HepG2 (cell line): ENCODE results near the gene CHP1. TPM values are rescaled to one million over a fixed set of nuclear protein-coding genes. Genes with fewer than 3 reads are reported as not detected.

ENCODE experiments used
- FIP1L1 ChIP-seq: fragments of 200-400 bp; formaldehyde crosslinking; IDR thresholded peaks from 2 replicates; pipeline ENCODE4 v1.6.1; 2018; ENCODE audit warnings: low read depth, mild to moderate bottlenecking, low read length, moderate library complexity, borderline replicate concordance; ENCODE audit not compliant: insufficient read depth
- GFI1 ChIP-seq: sonication (generic); formaldehyde crosslinking; IDR thresholded peaks from 2 replicates; pipeline ENCODE4 v1.5.0; 2020; ENCODE audit warnings: missing genetic modification reagents, mild to moderate bottlenecking, borderline replicate concordance
- SIN3B ChIP-seq: fragments of 150-350 bp; IDR thresholded peaks from 2 replicates; pipeline ENCODE4 v1.6.1; 2014; ENCODE audit warnings: low read length
- ZBTB8A ChIP-seq: sonication (generic); formaldehyde crosslinking; IDR thresholded peaks from 2 replicates; pipeline ENCODE4 v1.4.0; 2020; ENCODE audit warnings: mild to moderate bottlenecking, low read depth, missing genetic modification reagents, borderline replicate concordance
- ZIK1 ChIP-seq: sonication (generic); formaldehyde crosslinking; IDR thresholded peaks from 2 replicates; pipeline ENCODE4 v1.5.0; 2020; ENCODE audit warnings: mild to moderate bottlenecking, low read depth, missing genetic modification reagents, borderline replicate concordance
- ZNF124 ChIP-seq: sonication (generic); formaldehyde crosslinking; IDR thresholded peaks from 2 replicates; pipeline ENCODE4 v1.4.0; 2020; ENCODE audit warnings: missing genetic modification reagents
- ZNF143 ChIP-seq: sonication (generic); formaldehyde crosslinking; IDR thresholded peaks from 2 replicates; pipeline ENCODE4 v1.4.0; 2020; ENCODE audit warnings: missing genetic modification reagents
- ZNF296 ChIP-seq: sonication (generic); formaldehyde crosslinking; conservative IDR thresholded peaks from 2 replicates; pipeline ENCODE4 v1.5.0; 2020; ENCODE audit warnings: mild to moderate bottlenecking, missing genetic modification reagents
- ZNF563 ChIP-seq: sonication (generic); formaldehyde crosslinking; IDR thresholded peaks from 2 replicates; pipeline ENCODE4 v1.8.0; 2022; ENCODE audit warnings: mild to moderate bottlenecking, moderate library complexity, missing genetic modification reagents
- ZNF607 ChIP-seq: sonication (generic); formaldehyde crosslinking; IDR thresholded peaks from 2 replicates; pipeline ENCODE4 v1.5.1; 2020; ENCODE audit warnings: missing genetic modification reagents, mild to moderate bottlenecking, borderline replicate concordance
- ZNF776 ChIP-seq: sonication (generic); formaldehyde crosslinking; IDR thresholded peaks from 2 replicates; pipeline ENCODE4 v1.4.0; 2020; ENCODE audit warnings: mild to moderate bottlenecking, missing genetic modification reagents
- polyA plus RNA-seq, 8 experiments: library from polyadenylated mRNA; depleted of rRNA in 3 of 8; stranded (reverse) in 7 of 8; unstranded in 1 of 8; fragments of >200 nt; fragmentation: Illumina TruSeq in 4 of 8; extraction: Trizol in 4 of 8; gene quantifications; 2 replicates each; pipeline versions ENCODE4 v1.2.1 to v1.2.3, GENCODE V29; 2011 to 2016; ENCODE audit warnings: low read depth in 4 of 8, missing spikeins in 1 of 8, mixed read lengths in 1 of 8; ENCODE audit not compliant: insufficient read depth in 1 of 8
- total RNA-seq, 5 experiments: library from RNA; depleted of rRNA; stranded (reverse); fragments of >200 nt; fragmentation: Illumina TruSeq; extraction: Trizol; gene quantifications; 2 replicates each; pipeline ENCODE4 v1.2.3, GENCODE V29; 2016; ENCODE audit warnings: low read depth in 1 of 5
- TF ChIP-seq, protein P1 (sequence below): sonication (generic); formaldehyde crosslinking; IDR thresholded peaks from 2 replicates; pipeline ENCODE4 v1.5.0; 2020; ENCODE audit warnings: mild to moderate bottlenecking, missing genetic modification reagents, borderline replicate concordance
- TF ChIP-seq, protein P2 (sequence below): sonication (generic); formaldehyde crosslinking; IDR thresholded peaks from 2 replicates; pipeline ENCODE4 v1.8.1; 2022; ENCODE audit warnings: low read depth, mild to moderate bottlenecking, missing genetic modification reagents
- TF ChIP-seq, protein P3 (sequence below): sonication (generic); formaldehyde crosslinking; IDR thresholded peaks from 2 replicates; pipeline ENCODE4 v1.5.1; 2020; ENCODE audit warnings: mild to moderate bottlenecking, missing genetic modification reagents, moderate library complexity
- TF ChIP-seq, protein P4 (sequence below): sonication (generic); formaldehyde crosslinking; IDR thresholded peaks from 2 replicates; pipeline ENCODE4 v1.4.0; 2020; ENCODE audit warnings: missing genetic modification reagents

Gene CHP1
- total and polyA plus RNA-seq, 2 of the 13 experiments (the other 11 are each of a cell fraction or from before 2014, with no cell fraction given), result 49.6 to 76.4 TPM

DNA sequence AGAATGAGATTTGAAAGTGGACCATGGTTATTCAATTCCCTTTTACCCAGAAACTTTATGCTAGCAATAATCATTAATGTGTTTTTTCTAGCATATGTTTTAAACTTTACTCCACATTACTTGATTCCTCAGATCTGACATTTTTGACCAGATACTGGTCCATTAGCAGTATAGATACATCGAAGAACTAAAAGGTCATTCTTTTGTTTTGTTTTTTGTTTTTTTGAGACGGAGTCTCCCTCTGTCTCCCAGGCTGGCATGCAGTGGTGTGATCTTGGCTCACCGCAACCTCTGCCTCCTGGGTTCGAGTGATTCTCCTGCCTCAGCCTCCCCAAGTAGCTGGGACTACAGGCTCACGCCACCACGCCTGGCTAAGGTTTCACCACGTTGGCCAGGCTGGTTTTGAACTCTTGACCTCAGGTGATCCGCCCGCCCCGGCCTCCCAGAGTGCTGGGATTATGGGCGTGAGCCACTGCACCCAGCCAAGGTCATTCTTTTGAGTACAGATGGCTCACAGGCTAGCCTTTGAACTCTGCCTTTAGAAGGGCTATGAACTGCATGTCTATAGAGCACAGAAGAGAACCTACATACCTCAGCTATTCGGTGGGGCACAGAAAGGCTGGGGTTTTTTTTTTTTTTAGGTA, 28.6 kb downstream of the CHP1 start (continued):
- TF ChIP-seq, protein P1, sequence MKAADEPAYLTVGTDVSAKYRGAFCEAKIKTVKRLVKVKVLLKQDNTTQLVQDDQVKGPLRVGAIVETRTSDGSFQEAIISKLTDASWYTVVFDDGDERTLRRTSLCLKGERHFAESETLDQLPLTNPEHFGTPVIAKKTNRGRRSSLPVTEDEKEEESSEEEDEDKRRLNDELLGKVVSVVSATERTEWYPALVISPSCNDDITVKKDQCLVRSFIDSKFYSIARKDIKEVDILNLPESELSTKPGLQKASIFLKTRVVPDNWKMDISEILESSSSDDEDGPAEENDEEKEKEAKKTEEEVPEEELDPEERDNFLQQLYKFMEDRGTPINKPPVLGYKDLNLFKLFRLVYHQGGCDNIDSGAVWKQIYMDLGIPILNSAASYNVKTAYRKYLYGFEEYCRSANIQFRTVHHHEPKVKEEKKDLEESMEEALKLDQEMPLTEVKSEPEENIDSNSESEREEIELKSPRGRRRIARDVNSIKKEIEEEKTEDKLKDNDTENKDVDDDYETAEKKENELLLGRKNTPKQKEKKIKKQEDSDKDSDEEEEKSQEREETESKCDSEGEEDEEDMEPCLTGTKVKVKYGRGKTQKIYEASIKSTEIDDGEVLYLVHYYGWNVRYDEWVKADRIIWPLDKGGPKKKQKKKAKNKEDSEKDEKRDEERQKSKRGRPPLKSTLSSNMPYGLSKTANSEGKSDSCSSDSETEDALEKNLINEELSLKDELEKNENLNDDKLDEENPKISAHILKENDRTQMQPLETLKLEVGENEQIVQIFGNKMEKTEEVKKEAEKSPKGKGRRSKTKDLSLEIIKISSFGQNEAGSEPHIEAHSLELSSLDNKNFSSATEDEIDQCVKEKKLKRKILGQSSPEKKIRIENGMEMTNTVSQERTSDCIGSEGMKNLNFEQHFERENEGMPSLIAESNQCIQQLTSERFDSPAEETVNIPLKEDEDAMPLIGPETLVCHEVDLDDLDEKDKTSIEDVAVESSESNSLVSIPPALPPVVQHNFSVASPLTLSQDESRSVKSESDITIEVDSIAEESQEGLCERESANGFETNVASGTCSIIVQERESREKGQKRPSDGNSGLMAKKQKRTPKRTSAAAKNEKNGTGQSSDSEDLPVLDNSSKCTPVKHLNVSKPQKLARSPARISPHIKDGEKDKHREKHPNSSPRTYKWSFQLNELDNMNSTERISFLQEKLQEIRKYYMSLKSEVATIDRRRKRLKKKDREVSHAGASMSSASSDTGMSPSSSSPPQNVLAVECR (CRISPR knock-in tag), result peak; percentile 61; the same call in 1 of the 2 replicates
- TF ChIP-seq ZIK1 (CRISPR knock-in tag) (peak; percentile 17; the same call in 1 of the 2 replicates), ZNF776 (no peak), ZNF607 (CRISPR knock-in tag) (no peak), ZNF143 (no peak; the same call in none of the 2 replicates), GFI1 (CRISPR knock-in tag) (peak; percentile 88), SIN3B (no peak), ZNF124 (CRISPR knock-in tag) (peak; percentile 60; the same call in 1 of the 2 replicates), ZBTB8A (CRISPR knock-in tag) (no peak), ZNF296 (CRISPR knock-in tag) (no peak), ZNF563 (CRISPR knock-in tag) (peak; percentile 58; the same call in 1 of the 2 replicates), FIP1L1 (no peak)
- TF ChIP-seq, protein P2, sequence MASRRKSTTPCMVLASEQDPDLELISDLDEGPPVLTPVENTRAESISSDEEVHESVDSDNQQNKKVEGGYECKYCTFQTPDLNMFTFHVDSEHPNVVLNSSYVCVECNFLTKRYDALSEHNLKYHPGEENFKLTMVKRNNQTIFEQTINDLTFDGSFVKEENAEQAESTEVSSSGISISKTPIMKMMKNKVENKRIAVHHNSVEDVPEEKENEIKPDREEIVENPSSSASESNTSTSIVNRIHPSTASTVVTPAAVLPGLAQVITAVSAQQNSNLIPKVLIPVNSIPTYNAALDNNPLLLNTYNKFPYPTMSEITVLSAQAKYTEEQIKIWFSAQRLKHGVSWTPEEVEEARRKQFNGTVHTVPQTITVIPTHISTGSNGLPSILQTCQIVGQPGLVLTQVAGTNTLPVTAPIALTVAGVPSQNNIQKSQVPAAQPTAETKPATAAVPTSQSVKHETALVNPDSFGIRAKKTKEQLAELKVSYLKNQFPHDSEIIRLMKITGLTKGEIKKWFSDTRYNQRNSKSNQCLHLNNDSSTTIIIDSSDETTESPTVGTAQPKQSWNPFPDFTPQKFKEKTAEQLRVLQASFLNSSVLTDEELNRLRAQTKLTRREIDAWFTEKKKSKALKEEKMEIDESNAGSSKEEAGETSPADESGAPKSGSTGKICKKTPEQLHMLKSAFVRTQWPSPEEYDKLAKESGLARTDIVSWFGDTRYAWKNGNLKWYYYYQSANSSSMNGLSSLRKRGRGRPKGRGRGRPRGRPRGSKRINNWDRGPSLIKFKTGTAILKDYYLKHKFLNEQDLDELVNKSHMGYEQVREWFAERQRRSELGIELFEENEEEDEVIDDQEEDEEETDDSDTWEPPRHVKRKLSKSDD, result 0 out of 2 replicates have a peak, but pooled peaks have one; percentile 60
- TF ChIP-seq, protein P3, sequence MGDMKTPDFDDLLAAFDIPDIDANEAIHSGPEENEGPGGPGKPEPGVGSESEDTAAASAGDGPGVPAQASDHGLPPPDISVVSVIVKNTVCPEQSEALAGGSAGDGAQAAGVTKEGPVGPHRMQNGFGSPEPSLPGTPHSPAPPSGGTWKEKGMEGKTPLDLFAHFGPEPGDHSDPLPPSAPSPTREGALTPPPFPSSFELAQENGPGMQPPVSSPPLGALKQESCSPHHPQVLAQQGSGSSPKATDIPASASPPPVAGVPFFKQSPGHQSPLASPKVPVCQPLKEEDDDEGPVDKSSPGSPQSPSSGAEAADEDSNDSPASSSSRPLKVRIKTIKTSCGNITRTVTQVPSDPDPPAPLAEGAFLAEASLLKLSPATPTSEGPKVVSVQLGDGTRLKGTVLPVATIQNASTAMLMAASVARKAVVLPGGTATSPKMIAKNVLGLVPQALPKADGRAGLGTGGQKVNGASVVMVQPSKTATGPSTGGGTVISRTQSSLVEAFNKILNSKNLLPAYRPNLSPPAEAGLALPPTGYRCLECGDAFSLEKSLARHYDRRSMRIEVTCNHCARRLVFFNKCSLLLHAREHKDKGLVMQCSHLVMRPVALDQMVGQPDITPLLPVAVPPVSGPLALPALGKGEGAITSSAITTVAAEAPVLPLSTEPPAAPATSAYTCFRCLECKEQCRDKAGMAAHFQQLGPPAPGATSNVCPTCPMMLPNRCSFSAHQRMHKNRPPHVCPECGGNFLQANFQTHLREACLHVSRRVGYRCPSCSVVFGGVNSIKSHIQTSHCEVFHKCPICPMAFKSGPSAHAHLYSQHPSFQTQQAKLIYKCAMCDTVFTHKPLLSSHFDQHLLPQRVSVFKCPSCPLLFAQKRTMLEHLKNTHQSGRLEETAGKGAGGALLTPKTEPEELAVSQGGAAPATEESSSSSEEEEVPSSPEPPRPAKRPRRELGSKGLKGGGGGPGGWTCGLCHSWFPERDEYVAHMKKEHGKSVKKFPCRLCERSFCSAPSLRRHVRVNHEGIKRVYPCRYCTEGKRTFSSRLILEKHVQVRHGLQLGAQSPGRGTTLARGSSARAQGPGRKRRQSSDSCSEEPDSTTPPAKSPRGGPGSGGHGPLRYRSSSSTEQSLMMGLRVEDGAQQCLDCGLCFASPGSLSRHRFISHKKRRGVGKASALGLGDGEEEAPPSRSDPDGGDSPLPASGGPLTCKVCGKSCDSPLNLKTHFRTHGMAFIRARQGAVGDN (CRISPR knock-in tag), result peak; percentile 93
- TF ChIP-seq, protein P4, sequence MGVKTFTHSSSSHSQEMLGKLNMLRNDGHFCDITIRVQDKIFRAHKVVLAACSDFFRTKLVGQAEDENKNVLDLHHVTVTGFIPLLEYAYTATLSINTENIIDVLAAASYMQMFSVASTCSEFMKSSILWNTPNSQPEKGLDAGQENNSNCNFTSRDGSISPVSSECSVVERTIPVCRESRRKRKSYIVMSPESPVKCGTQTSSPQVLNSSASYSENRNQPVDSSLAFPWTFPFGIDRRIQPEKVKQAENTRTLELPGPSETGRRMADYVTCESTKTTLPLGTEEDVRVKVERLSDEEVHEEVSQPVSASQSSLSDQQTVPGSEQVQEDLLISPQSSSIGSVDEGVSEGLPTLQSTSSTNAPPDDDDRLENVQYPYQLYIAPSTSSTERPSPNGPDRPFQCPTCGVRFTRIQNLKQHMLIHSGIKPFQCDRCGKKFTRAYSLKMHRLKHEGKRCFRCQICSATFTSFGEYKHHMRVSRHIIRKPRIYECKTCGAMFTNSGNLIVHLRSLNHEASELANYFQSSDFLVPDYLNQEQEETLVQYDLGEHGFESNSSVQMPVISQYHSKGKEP (CRISPR knock-in tag), result no peak
